ENCODE results near the gene OPN3.

GRCh38 chr1:241611736-241612135, 28.4 kb downstream of the OPN3 start:
- TF ChIP-seq CTCF (conservative IDR thresholded peaks at IDR 0.05) (no peak), ZFX (IDR thresholded peaks at IDR 0.05) (no peak)

Measured in C4-2B (cell line).